Measurements from ENCODE around the gene SDCCAG8. TPM values are rescaled to one million over a fixed set of nuclear protein-coding genes. Genes with fewer than 3 reads are reported as not detected.

SDCCAG8 gene
- total RNA-seq, 3 donors from 2014 or later (not counting 1 experiment from before 2014, with no cell fraction given), result 17.8 to 28.3 (median 21.2) TPM

DNA sequence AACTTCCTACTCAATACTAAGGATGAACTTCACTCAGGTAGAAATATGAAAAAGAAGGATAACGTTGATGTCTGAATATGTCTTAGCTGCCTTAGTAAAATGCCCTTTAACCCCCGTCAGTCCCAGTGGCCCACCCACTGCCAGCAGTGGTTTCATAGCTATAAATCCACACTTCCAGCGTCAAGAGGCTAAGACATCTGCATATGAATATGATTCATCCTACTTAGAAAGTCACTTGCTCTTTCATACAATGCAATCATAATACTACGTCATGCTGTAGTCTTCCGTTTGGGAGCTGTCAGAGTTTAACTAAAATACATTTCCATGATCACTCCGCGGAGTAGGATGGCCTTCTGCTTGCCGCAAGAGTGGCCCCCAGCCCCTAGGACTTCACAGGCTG lies 247.3 kb downstream of the SDCCAG8 start:
- DNase-seq, result no peak
- WGBS (ENCODE audit: insufficient coverage), result 97% methylated on average over 7 of the region's 8 CpGs
- peaks cover 7% of the 10 kb centered on the region for H3K36me3 ChIP-seq (ENCODE audit: control insufficient read depth, insufficient read depth, low read length)
- H3K4me3 Mint-ChIP-seq, result no peak overlapping the region
- no peak overlapping the region for H3K4me3 ChIP-seq (ENCODE audit: low read length)
- H3K36me3 Mint-ChIP-seq, result peaks cover 20% of the 10 kb centered on the region
- H3K9me3 Mint-ChIP-seq, result no peaks in the 10 kb centered on the region
- peaks cover 24% of the 10 kb centered on the region for H3K4me1 ChIP-seq (ENCODE audit: control insufficient read depth, insufficient read depth, low read length)
- no peaks in the 10 kb centered on the region for H3K27me3 ChIP-seq (ENCODE audit: control insufficient read depth, insufficient read depth, low read length)
- intact Hi-C loops (cut with micrococcal nuclease), result no loop called here
- peak overlapping the region in 1 of 2 donors; percentile 16 for H3K27ac Mint-ChIP-seq
- no peaks in the 10 kb centered on the region for H3K9me3 ChIP-seq (ENCODE audit: control insufficient read depth, insufficient read depth, low read length)
- no peaks in the 10 kb centered on the region for H3K27me3 Mint-ChIP-seq (ENCODE audit: low read depth in 2 of 2)
- no peak for ATAC-seq
- no peak overlapping the region for H3K27ac ChIP-seq (ENCODE audit: low read length)
- TF ChIP-seq, protein P1, sequence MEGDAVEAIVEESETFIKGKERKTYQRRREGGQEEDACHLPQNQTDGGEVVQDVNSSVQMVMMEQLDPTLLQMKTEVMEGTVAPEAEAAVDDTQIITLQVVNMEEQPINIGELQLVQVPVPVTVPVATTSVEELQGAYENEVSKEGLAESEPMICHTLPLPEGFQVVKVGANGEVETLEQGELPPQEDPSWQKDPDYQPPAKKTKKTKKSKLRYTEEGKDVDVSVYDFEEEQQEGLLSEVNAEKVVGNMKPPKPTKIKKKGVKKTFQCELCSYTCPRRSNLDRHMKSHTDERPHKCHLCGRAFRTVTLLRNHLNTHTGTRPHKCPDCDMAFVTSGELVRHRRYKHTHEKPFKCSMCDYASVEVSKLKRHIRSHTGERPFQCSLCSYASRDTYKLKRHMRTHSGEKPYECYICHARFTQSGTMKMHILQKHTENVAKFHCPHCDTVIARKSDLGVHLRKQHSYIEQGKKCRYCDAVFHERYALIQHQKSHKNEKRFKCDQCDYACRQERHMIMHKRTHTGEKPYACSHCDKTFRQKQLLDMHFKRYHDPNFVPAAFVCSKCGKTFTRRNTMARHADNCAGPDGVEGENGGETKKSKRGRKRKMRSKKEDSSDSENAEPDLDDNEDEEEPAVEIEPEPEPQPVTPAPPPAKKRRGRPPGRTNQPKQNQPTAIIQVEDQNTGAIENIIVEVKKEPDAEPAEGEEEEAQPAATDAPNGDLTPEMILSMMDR (IDR thresholded peaks at IDR 0.05), result no peak
- peaks cover 34 to 36% of the 10 kb centered on the region in 2 donors for H3K4me1 Mint-ChIP-seq

DNA sequence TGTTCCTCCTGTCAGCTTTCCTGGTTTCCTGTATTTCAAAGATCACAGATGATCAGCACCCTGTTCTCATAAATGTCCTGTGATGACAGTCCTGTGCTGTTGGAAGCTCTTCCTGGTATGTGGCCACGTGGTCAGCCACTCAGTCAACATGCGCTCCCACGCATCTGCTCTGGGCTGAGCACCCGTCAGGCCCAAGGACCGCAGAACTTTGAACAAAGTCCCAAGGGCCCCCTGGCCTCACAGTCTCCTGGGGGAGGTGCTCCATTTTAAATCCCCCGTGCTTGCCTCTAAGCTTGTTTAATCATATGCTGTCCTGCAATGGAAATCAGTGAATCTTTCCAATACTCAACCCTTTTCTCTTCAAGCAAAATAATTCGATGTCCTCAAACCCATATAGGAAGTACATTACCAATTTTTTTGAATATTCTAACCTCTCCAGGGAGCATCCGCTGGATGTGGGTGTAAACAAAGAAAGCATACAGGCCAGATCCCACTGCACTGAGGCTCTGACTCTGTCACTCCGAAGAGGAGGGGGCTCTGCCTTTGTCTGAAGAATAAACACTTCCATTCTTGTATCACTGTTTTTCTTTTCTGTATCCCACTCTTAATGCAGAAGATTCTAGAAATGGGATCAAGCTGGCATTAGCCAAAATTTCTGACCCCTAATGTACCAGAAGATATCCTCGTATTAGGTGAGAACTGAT lies 250.3 kb downstream of the SDCCAG8 start:
- H3K27me3 Mint-ChIP-seq (ENCODE audit: low read depth in 2 of 2), result no peaks in the 10 kb centered on the region
- peaks cover 40% of the 10 kb centered on the region for H3K4me1 ChIP-seq (ENCODE audit: control insufficient read depth, insufficient read depth, low read length)
- H3K36me3 ChIP-seq (ENCODE audit: control insufficient read depth, insufficient read depth, low read length), result peaks cover 13% of the 10 kb centered on the region
- peak overlapping the region; percentile 53 for H3K4me3 Mint-ChIP-seq
- H3K4me1 Mint-ChIP-seq, result peaks cover 57 to 62% of the 10 kb centered on the region in 2 donors
- H3K9me3 ChIP-seq (ENCODE audit: control insufficient read depth, insufficient read depth, low read length), result no peaks in the 10 kb centered on the region
- H3K4me3 ChIP-seq (ENCODE audit: low read length), result no peak overlapping the region
- DNase-seq (no peak), ATAC-seq (no peak)
- peak overlapping the region; percentile 76 for H3K27ac ChIP-seq (ENCODE audit: low read length)
- no peaks in the 10 kb centered on the region for H3K27me3 ChIP-seq (ENCODE audit: control insufficient read depth, insufficient read depth, low read length)
- TF ChIP-seq, protein P1 (IDR thresholded peaks at IDR 0.05), result no peak
- H3K9me3 Mint-ChIP-seq, result no peaks in the 10 kb centered on the region
- intact Hi-C loops (cut with micrococcal nuclease), result loop anchor here (5.0 kb wide), 1 partner anchor 811 kb away; no protein-coding TSS in a partner anchor
- peaks cover 29% of the 10 kb centered on the region for H3K36me3 Mint-ChIP-seq
- 66% methylated on average over 10 of the region's 10 CpGs for WGBS (ENCODE audit: insufficient coverage)
- peak overlapping the region; percentile 86 to 90 for H3K27ac Mint-ChIP-seq

DNA sequence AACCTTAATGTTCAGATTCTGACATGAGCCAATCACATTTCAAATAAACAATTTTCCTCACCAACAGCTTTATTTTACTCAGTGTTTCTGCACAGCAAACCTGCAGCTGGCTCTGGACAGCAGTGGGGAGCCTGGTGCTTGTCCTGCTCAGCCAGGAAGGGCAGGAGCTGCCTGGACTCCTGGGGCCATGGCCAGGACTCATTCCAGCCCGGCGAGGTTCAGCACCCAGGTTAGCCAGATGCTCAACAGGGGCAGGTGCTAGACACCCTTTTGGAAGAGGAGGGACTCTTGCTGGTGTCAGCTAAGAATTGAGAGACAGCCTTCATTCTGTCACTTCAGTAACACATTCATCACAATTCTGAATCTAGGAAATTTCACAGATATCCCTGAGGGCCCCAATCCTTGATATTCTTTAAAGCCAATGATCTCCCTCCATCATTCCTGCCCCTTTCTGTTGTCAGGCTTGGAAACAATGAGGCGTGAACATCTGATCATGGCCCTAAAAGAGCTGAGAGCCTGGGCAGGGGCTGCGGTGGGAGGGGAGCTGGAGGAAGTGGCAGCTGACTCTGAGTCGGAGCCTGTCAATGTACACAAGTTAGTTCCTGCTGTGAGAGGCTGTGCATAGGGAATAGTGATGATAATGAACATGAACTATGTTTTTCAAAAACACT lies 251.3 kb downstream of the SDCCAG8 start:
- WGBS (ENCODE audit: insufficient coverage), result 23% methylated on average over 5 of the region's 5 CpGs
- peak overlapping the region; percentile 86 to 90 for H3K27ac Mint-ChIP-seq
- no peak overlapping the region for H3K4me3 ChIP-seq (ENCODE audit: low read length)
- TF ChIP-seq, protein P1 (IDR thresholded peaks at IDR 0.05), result no peak
- no peaks in the 10 kb centered on the region for H3K27me3 Mint-ChIP-seq (ENCODE audit: low read depth in 2 of 2)
- intact Hi-C loops (cut with micrococcal nuclease), result loop anchor here (5.0 kb wide), 1 partner anchor 810 kb away; no protein-coding TSS in a partner anchor
- H3K27ac ChIP-seq (ENCODE audit: low read length), result peak overlapping the region; percentile 76
- DNase-seq (no peak), ATAC-seq (peak in 2 of 3 donors; percentile 41 to 44)
- peak overlapping the region; percentile 83 for H3K4me3 Mint-ChIP-seq
- H3K9me3 Mint-ChIP-seq, result no peaks in the 10 kb centered on the region
- peaks cover 40% of the 10 kb centered on the region for H3K4me1 ChIP-seq (ENCODE audit: control insufficient read depth, insufficient read depth, low read length)
- H3K36me3 Mint-ChIP-seq, result peaks cover 36% of the 10 kb centered on the region
- peaks cover 19% of the 10 kb centered on the region for H3K36me3 ChIP-seq (ENCODE audit: control insufficient read depth, insufficient read depth, low read length)
- peaks cover 57 to 68% of the 10 kb centered on the region in 2 donors for H3K4me1 Mint-ChIP-seq
- no peaks in the 10 kb centered on the region for H3K9me3 ChIP-seq (ENCODE audit: control insufficient read depth, insufficient read depth, low read length)
- no peaks in the 10 kb centered on the region for H3K27me3 ChIP-seq (ENCODE audit: control insufficient read depth, insufficient read depth, low read length)

All from natural killer cell (primary cell).